HCT116 (cell line): ENCODE results near the gene NCAPG2. TPM values are rescaled to one million over a fixed set of nuclear protein-coding genes. Genes with fewer than 3 reads are reported as not detected.

ENCODE experiments used
- ATAC-seq: fragments of 200-7000 bp; cut with Tn5 transposase; 2 replicates; pipeline ENCODE4 v1.9.1; 2020; ENCODE audit warnings: mild to moderate bottlenecking, moderate library complexity
- BruUV-seq: library from RNA; stranded (reverse); fragments of 400-500 nt; replicated peaks from 2 replicates; lab custom pipeline; 2021; lab: Mats Ljungman, UMichigan
- CTCF ChIA-PET: fragments of 300-600 bp; sonication (Branson Sonifier 250); formaldehyde crosslinking; loops from one replicate; lab custom pipeline; 2021; ENCODE audit warnings: antibody characterized with exemption; lab: Charles Lee
- POLR2A ChIA-PET: fragments of 300-600, 350-600 bp; sonication (Branson Sonifier 250); formaldehyde crosslinking; loops from one replicate; lab custom pipeline; 2021; ENCODE audit warnings: antibody characterized with exemption; lab: Charles Lee
- RAD21 ChIA-PET, 2 experiments: fragments of 300-600 bp; sonication (Branson Sonifier 250); formaldehyde crosslinking; loops; one replicate each; lab custom pipeline; 2023; ENCODE audit warnings: low total read pairs in 2 of 2; ENCODE audit not compliant: uncharacterized antibody in 2 of 2, unreplicated experiment in 2 of 2, low non-redundant PET in 1 of 2; lab: Charles Lee
- DNase-seq: peaks from one replicate; pipeline ENCODE4 v3.0.0-alpha.2; 2010; ENCODE audit warnings: low read depth, low spot score
- H2AFZ ChIP-seq: fragments of 200-600 bp; shearing (Covaris generic), sonication (generic); 2 replicates; pipeline ENCODE4 v1.6.1; 2017; ENCODE audit warnings: low read depth, mixed run types, mixed read lengths, antibody characterized with exemption, low read length; ENCODE audit not compliant: poor library complexity, severe bottlenecking
- H3K27ac ChIP-seq: 2 replicates; pipeline ENCODE4 v1.5.1; 2012; ENCODE audit warnings: low read depth, low read length
- H3K27me3 ChIP-seq: fragments of 200-600 bp; sonication (generic); 2 replicates; pipeline ENCODE4 v1.6.1; 2016; ENCODE audit warnings: mixed run types, low read length, mixed read lengths; ENCODE audit not compliant: insufficient read depth
- H3K36me3 ChIP-seq, 2 experiments: fragments of 200-500 bp in 1 of 2; fragments of 200-600 bp in 1 of 2; sonication (Bioruptor generic) in 1 of 2; sonication (generic) in 1 of 2; 2 replicates each; pipeline versions ENCODE4 v1.5.1 to v1.6.1; 2014 to 2016; ENCODE audit warnings: low read length in 2 of 2, inconsistent platforms in 1 of 2, mixed read lengths in 1 of 2, mixed run types in 1 of 2; ENCODE audit not compliant: insufficient read depth in 2 of 2, control insufficient read depth in 1 of 2
- H3K4me1 ChIP-seq, 2 experiments: fragments of 200-600 bp in 1 of 2; sonication (generic) in 1 of 2; 2 replicates each; pipeline versions ENCODE4 v1.5.1 to v1.6.1; 2012 to 2017; ENCODE audit warnings: low read length in 2 of 2, inconsistent platforms in 1 of 2, mild to moderate bottlenecking in 1 of 2, mixed read lengths in 1 of 2, mixed run types in 1 of 2, moderate library complexity in 1 of 2; ENCODE audit not compliant: insufficient read depth in 2 of 2, control insufficient read depth in 1 of 2
- H3K4me2 ChIP-seq: fragments of 200-600 bp; sonication (generic); 2 replicates; pipeline ENCODE4 v1.6.1; 2017; ENCODE audit warnings: mixed run types, low read length, mixed read lengths
- H3K4me3 ChIP-seq, 2 experiments: fragments of 200-600 bp in 1 of 2; sonication (generic) in 1 of 2; replicated peaks in 1 of 2; 2 replicates each; pipeline ENCODE4 v1.5.1; 2011 to 2016; ENCODE audit warnings: low read length in 2 of 2, control low read depth in 1 of 2, low read depth in 1 of 2, mild to moderate bottlenecking in 1 of 2, mixed read lengths in 1 of 2, mixed run types in 1 of 2
- H3K79me2 ChIP-seq: fragments of 200-600 bp; sonication (generic); 2 replicates; pipeline ENCODE4 v1.6.1; 2017; ENCODE audit warnings: mild to moderate bottlenecking, mixed run types, low read length, moderate library complexity, mixed read lengths; ENCODE audit not compliant: insufficient read depth
- H3K9ac ChIP-seq: fragments of 200-600 bp; sonication (generic); 2 replicates; pipeline ENCODE4 v1.6.1; 2016; ENCODE audit warnings: low read length, mixed read lengths
- H3K9me2 ChIP-seq: fragments of 200-600 bp; sonication (generic), shearing (Covaris generic); 2 replicates; pipeline ENCODE4 v1.6.1; 2017; ENCODE audit warnings: mixed run types, mild to moderate bottlenecking, moderate library complexity; ENCODE audit not compliant: insufficient read depth
- H3K9me3 ChIP-seq, 2 experiments: fragments of 200-500 bp in 1 of 2; fragments of 200-600 bp in 1 of 2; sonication (Bioruptor generic) in 1 of 2; sonication (generic) in 1 of 2; 2 replicates each; pipeline ENCODE4 v1.6.1; 2014 to 2017; ENCODE audit warnings: low read length in 2 of 2, mixed read lengths in 2 of 2, inconsistent platforms in 1 of 2, low read depth in 1 of 2, mild to moderate bottlenecking in 1 of 2, mixed run types in 1 of 2, moderate library complexity in 1 of 2; ENCODE audit not compliant: control insufficient read depth in 1 of 2, insufficient read depth in 1 of 2
- H4K20me1 ChIP-seq: fragments of 200-600 bp; sonication (generic), shearing (Covaris generic); 2 replicates; pipeline ENCODE4 v1.6.1; 2017; ENCODE audit warnings: mixed run types, mild to moderate bottlenecking, moderate library complexity; ENCODE audit not compliant: insufficient read depth
- ATF3 ChIP-seq: IDR thresholded peaks from 2 replicates; pipeline ENCODE4 v1.6.1; 2012
- CBX3 ChIP-seq: IDR thresholded peaks from 2 replicates; pipeline ENCODE4 v1.6.1; 2012; ENCODE audit warnings: low read depth
- FOSL1 ChIP-seq: IDR thresholded peaks from 2 replicates; pipeline ENCODE4 v1.6.1; 2012; ENCODE audit warnings: low read depth
- MAX ChIP-seq: IDR thresholded peaks from 2 replicates; pipeline ENCODE4 v1.6.1; 2012
- POLR2AphosphoS5 ChIP-seq: IDR thresholded peaks from 2 replicates; pipeline ENCODE4 v1.6.1; 2011; ENCODE audit warnings: mild to moderate bottlenecking, low read depth, low read length, moderate library complexity
- RAD21 ChIP-seq: IDR thresholded peaks from 2 replicates; pipeline ENCODE4 v1.6.1; 2012; ENCODE audit warnings: low read depth, mild to moderate bottlenecking
- REST ChIP-seq: IDR thresholded peaks from 2 replicates; pipeline ENCODE4 v1.6.1; 2012; ENCODE audit warnings: low read depth
- SIN3A ChIP-seq: IDR thresholded peaks from 2 replicates; pipeline ENCODE4 v1.6.1; 2012; ENCODE audit warnings: low read depth
- SRF ChIP-seq: IDR thresholded peaks from 2 replicates; pipeline ENCODE4 v1.6.1; 2012; ENCODE audit warnings: low read depth
- TCF7L2 ChIP-seq: IDR thresholded peaks from 2 replicates; pipeline ENCODE4 v1.7.0; 2011; ENCODE audit warnings: borderline replicate concordance, inconsistent platforms; ENCODE audit not compliant: insufficient read depth, insufficient read length; ENCODE audit errors: extremely low read depth
- YY1 ChIP-seq: IDR thresholded peaks from 2 replicates; pipeline ENCODE4 v1.6.1; 2011; ENCODE audit warnings: low read length, low read depth, moderate library complexity, mild to moderate bottlenecking; ENCODE audit not compliant: insufficient replicate concordance; ENCODE audit errors: extremely low read depth
- ZBTB33 ChIP-seq: IDR thresholded peaks from 2 replicates; pipeline ENCODE4 v1.6.1; 2011; ENCODE audit warnings: mild to moderate bottlenecking, low read length, moderate library complexity; ENCODE audit not compliant: insufficient replicate concordance; ENCODE audit errors: extremely low read depth
- ZNF274 ChIP-seq: fragments of 200-500 bp; sonication (Bioruptor generic); IDR thresholded peaks from 2 replicates; pipeline ENCODE4 v1.6.1; 2014; ENCODE audit warnings: mild to moderate bottlenecking, low read depth, low read length, inconsistent platforms
- intact Hi-C: fragments of 100-400 bp; cut with micrococcal nuclease; formaldehyde crosslinking; loops from 2 replicates; pipeline ENCODE4 v1.10.0; 2022
- total RNA-seq: library from RNA; stranded (reverse); gene quantifications from one replicate; pipeline ENCODE4 v1.2.1, GENCODE V29; 2021; ENCODE audit not compliant: unreplicated experiment

NCAPG2 gene
- total RNA-seq, 1 experiment from 2014 or later, result 73.1 TPM

GRCh38 chr7:158735935-158736334 lies 31.3 kb upstream of the NCAPG2 start (continued):
- TF ChIP-seq REST (no peak), SRF (no peak), ATF3 (no peak), SIN3A (no peak), POLR2AphosphoS5 (no peak), CBX3 (no peak), ZNF274 (no peak), FOSL1 (no peak), RAD21 (no peak)

GRCh38 chr7:158734861-158735260 lies 30.3 kb upstream of the NCAPG2 start:
- Histone ChIP-seq H3K27me3 (no peaks in the 10 kb centered on the region), H3K9me3 (no peaks in the 10 kb centered on the region), H3K9ac (no peak overlapping the region), H4K20me1 (no peaks in the 10 kb centered on the region), H3K9me2 (no peaks in the 10 kb centered on the region), H3K4me2 (no peak overlapping the region), H3K36me3 (peaks cover 8 to 17% of the 10 kb centered on the region in 2 experiments; a peak in 3 of 4 replicates), H3K27ac (no peak overlapping the region), H3K4me3 (no peak overlapping the region), H3K79me2 (no peaks in the 10 kb centered on the region), H3K4me1 (no peaks in the 10 kb centered on the region), H2AFZ (no peak overlapping the region)
- BruUV-seq, result no TSS peak
- intact Hi-C loops, result no loop called here
- CTCF ChIA-PET, result no interaction called here
- RAD21 ChIA-PET, result no interaction called here
- POLR2A ChIA-PET, result no interaction called here
- no peak for DNase-seq
- no peak for ATAC-seq
- TF ChIP-seq ZNF274 (no peak), REST (no peak), CBX3 (no peak), MAX (no peak), POLR2AphosphoS5 (no peak), ZBTB33 (no peak), YY1 (no peak), FOSL1 (no peak), TCF7L2 (no peak), SRF (no peak)
